ENCODE results near the gene MGAT4C.

- no peak for TF ChIP-seq CTCF (IDR thresholded peaks at IDR 0.05; ENCODE audit: low read depth, low read length)
- no peak for TF ChIP-seq MYC (IDR thresholded peaks at IDR 0.05; ENCODE audit: low read depth, low read length)
- TF ChIP-seq POLR2A (IDR thresholded peaks at IDR 0.05; ENCODE audit: extremely low read depth, insufficient read length), result no peak
These were observed 287.6 kb downstream of the MGAT4C start for GRCh38 chr12:85968606-85969005.
